GM06990 (cell line): ENCODE results near the gene ATP10A.
"Not testable (repeated sequence)": the region's sequence is repeated elsewhere in the genome, so short reads cannot be mapped to it uniquely, and the experiment has no call there.

Source experiments
- DNase-seq: peaks from one replicate; pipeline ENCODE4 v3.0.0-alpha.2; 2011; ENCODE audit not compliant: insufficient read length; ENCODE audit errors: extremely low read depth
- H3K27me3 ChIP-seq: replicated peaks from 2 replicates; pipeline ENCODE4 v1.6.0; 2011; ENCODE audit warnings: low read length; ENCODE audit not compliant: control insufficient read depth, insufficient read depth
- H3K36me3 ChIP-seq: 2 replicates; pipeline ENCODE4 v1.5.1; 2011; ENCODE audit warnings: low read length; ENCODE audit not compliant: control insufficient read depth, insufficient read depth
- H3K4me3 ChIP-seq: replicated peaks from 2 replicates; pipeline ENCODE4 v1.5.1; 2011; ENCODE audit warnings: low read depth, mild to moderate bottlenecking, control low read depth, low read length
- CTCF ChIP-seq: IDR thresholded peaks from 2 replicates; pipeline ENCODE4 v1.5.1; 2011; ENCODE audit warnings: low read length, control low read depth, mild to moderate bottlenecking, inconsistent platforms; ENCODE audit not compliant: insufficient read depth, poor library complexity, severe bottlenecking

The ATP10A gene

GRCh38 chr15:25776071-25776746 is 86.9 kb downstream of the ATP10A start:
- Histone ChIP-seq H3K27me3 (no peaks in the 10 kb centered on the region), H3K4me3 (no peak overlapping the region), H3K36me3 (no peaks in the 10 kb centered on the region)
- no peak for TF ChIP-seq CTCF
- DNase-seq, result no peak

- Histone ChIP-seq H3K36me3 (no peaks in the 10 kb centered on the region), H3K4me3 (no peak overlapping the region), H3K27me3 (no peaks in the 10 kb centered on the region)
- no peak for DNase-seq
- TF ChIP-seq CTCF, result no peak
These were observed 87.7 kb downstream of the ATP10A start for GRCh38 chr15:25775317-25775912.

GRCh38 chr15:25774871-25775270 is 88.3 kb downstream of the ATP10A start:
- no peak for DNase-seq
- no peaks in the 10 kb centered on the region for H3K36me3 ChIP-seq
- H3K4me3 ChIP-seq, result no peak overlapping the region
- no peak for TF ChIP-seq CTCF
- H3K27me3 ChIP-seq, result no peaks in the 10 kb centered on the region

GRCh38 chr15:25773248-25773647 is 89.9 kb downstream of the ATP10A start:
- no peaks in the 10 kb centered on the region for H3K27me3 ChIP-seq
- H3K4me3 ChIP-seq, result no peak overlapping the region
- no peak for DNase-seq
- H3K36me3 ChIP-seq, result no peaks in the 10 kb centered on the region
- TF ChIP-seq CTCF, result no peak

GRCh38 chr15:25772500-25772899 is 90.6 kb downstream of the ATP10A start:
- Histone ChIP-seq H3K27me3 (no peaks in the 10 kb centered on the region), H3K36me3 (no peaks in the 10 kb centered on the region), H3K4me3 (no peak overlapping the region)
- no peak for TF ChIP-seq CTCF
- no peak for DNase-seq

GRCh38 chr15:25771736-25772135 is 91.4 kb downstream of the ATP10A start:
- not testable (repeated sequence) for DNase-seq, H3K27me3 ChIP-seq, H3K4me3 ChIP-seq, H3K36me3 ChIP-seq
